Esophagus squamous epithelium (tissue), 4 donors: ENCODE measurements around the gene GPER1.

Experiments used
- CTCF ChIP-seq, 6 experiments: fragments of 450-650 bp in 4 of 6; fragments of 200-600 bp in 2 of 6; sonication (generic) in 2 of 6; IDR thresholded peaks; one replicate each; pipeline ENCODE4 v1.5.1; 2016 to 2019; ENCODE audit warnings: antibody characterized with exemption in 6 of 6, mild to moderate bottlenecking in 4 of 6, moderate library complexity in 4 of 6
- POLR2A ChIP-seq, 4 donors: fragments of 450-650 bp; IDR thresholded peaks; one replicate each; pipeline ENCODE4 v1.6.1; 2017; ENCODE audit warnings: antibody characterized with exemption in 4 of 4, mild to moderate bottlenecking in 4 of 4, moderate library complexity in 3 of 4

DNA sequence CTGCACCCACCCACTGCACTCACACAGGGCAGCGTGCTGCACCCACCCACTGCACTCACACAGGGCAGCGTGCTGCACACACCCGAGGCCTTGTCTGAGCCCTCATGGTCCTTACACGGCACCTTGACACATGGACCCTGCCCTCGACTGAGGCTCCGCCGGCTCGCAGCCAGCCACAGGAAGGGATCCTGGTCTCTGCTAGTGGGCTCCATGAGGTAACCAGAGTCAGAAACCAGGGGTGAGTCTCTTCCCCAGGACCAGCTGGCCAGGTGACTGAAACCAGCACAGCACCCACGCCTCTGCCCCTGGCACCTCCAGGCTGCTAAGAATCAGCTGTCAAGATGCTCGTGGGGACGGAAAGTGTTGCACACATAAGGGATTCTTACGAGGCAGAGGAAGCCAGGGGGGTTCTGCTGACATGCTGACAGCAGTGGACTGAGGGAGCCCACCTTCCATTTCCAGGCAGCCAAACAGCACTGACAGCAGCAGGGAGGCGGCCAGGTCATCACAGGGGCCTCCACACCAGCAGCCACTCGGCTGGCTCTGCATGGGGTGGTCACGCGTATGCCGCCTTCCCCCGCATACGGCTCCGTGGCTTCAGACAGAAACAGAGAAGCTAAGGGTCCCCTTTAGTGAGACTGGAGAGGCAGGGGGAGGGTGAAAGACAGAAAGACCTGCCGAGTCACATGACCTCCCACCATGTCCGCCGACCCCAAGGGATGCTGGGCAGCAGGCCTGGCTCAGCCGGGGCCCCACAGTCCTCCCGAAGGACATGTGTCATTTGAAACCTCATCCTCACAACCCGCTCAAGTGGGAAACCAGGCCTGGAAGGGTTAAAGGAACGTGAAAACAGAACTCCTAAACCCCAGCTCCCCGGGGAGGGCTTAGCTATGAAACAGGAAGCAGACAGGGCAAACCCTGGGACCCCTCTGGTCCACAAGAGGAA, 34.2 kb downstream of the GPER1 start:
- TF ChIP-seq CTCF (IDR thresholded peaks at IDR 0.05) (no peak), POLR2A (IDR thresholded peaks at IDR 0.05) (no peak)
